AG04449 (cell line): ENCODE results near the gene UCP2.

ENCODE experiments used
- CTCF ChIA-PET: fragments of 350-600 bp; formaldehyde crosslinking; extraction: SDS; loops from one replicate; lab custom pipeline; 2021; ENCODE audit warnings: antibody characterized with exemption; lab: Yijun Ruan, JAX
- POLR2A ChIA-PET: fragments of 400-600, 350-600 bp; formaldehyde crosslinking; extraction: SDS; loops from one replicate; lab custom pipeline; 2020; ENCODE audit warnings: antibody characterized with exemption, inconsistent platforms; lab: Yijun Ruan, JAX
- DNase-seq: peaks from one replicate; pipeline ENCODE4 v3.0.0-alpha.2; 2010; ENCODE audit warnings: low read depth, low spot score
- H3K4me3 ChIP-seq: 2 replicates; pipeline ENCODE4 v1.5.1; 2011; ENCODE audit warnings: low read depth, mild to moderate bottlenecking, control low read depth, low read length
- CTCF ChIP-seq: IDR thresholded peaks from one replicate; pipeline ENCODE4 v1.5.1; 2011; ENCODE audit warnings: mild to moderate bottlenecking, moderate library complexity, low read length, control low read depth, inconsistent platforms; ENCODE audit not compliant: insufficient read depth; ENCODE audit errors: missing control alignments

The UCP2 gene

GRCh38 chr11:74007691-74008372 lies 25.2 kb upstream of the UCP2 start:
- DNase-seq, result no peak
- POLR2A ChIA-PET, result no interaction called here
- no peak for TF ChIP-seq CTCF
- no peak overlapping the region for H3K4me3 ChIP-seq
- CTCF ChIA-PET, result no interaction called here

- ChIA-PET CTCF (no interaction called here), POLR2A (no interaction called here)
- DNase-seq, result no peak
- no peak for TF ChIP-seq CTCF
- H3K4me3 ChIP-seq, result no peak overlapping the region
Measured at GRCh38 chr11:74006743-74007304, 24.2 kb upstream of the UCP2 start.

GRCh38 chr11:74005721-74006517 lies 23.3 kb upstream of the UCP2 start:
- no peak for TF ChIP-seq CTCF
- POLR2A ChIA-PET, result no interaction called here
- H3K4me3 ChIP-seq, result no peak overlapping the region
- DNase-seq, result no peak
- CTCF ChIA-PET, result no interaction called here

- CTCF ChIA-PET, result no interaction called here
- H3K4me3 ChIP-seq, result no peak overlapping the region
- POLR2A ChIA-PET, result no interaction called here
- no peak for TF ChIP-seq CTCF
- DNase-seq, result no peak
Measured at GRCh38 chr11:74004759-74005615, 22.3 kb upstream of the UCP2 start.

- POLR2A ChIA-PET, result no interaction called here
- CTCF ChIA-PET, result no interaction called here
Measured at GRCh38 chr11:74004046-74004695, 21.5 kb upstream of the UCP2 start.

More at GRCh38 chr11:74004046-74004695, 21.5 kb upstream of the UCP2 start:
- no peak for TF ChIP-seq CTCF
- no peak for DNase-seq
- no peak overlapping the region for H3K4me3 ChIP-seq
